Measurements from ENCODE around the gene ACADSB.

GRCh38 chr10:122984708-122985107 lies 24.1 kb upstream of the ACADSB start:
- TF ChIP-seq, protein P1, sequence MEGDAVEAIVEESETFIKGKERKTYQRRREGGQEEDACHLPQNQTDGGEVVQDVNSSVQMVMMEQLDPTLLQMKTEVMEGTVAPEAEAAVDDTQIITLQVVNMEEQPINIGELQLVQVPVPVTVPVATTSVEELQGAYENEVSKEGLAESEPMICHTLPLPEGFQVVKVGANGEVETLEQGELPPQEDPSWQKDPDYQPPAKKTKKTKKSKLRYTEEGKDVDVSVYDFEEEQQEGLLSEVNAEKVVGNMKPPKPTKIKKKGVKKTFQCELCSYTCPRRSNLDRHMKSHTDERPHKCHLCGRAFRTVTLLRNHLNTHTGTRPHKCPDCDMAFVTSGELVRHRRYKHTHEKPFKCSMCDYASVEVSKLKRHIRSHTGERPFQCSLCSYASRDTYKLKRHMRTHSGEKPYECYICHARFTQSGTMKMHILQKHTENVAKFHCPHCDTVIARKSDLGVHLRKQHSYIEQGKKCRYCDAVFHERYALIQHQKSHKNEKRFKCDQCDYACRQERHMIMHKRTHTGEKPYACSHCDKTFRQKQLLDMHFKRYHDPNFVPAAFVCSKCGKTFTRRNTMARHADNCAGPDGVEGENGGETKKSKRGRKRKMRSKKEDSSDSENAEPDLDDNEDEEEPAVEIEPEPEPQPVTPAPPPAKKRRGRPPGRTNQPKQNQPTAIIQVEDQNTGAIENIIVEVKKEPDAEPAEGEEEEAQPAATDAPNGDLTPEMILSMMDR (IDR thresholded peaks at IDR 0.05; ENCODE audit: low read depth, low read length): no peak
- no peak for TF ChIP-seq POLR2A (IDR thresholded peaks at IDR 0.05; ENCODE audit: extremely low read depth, insufficient read length)

Data from NB4 (cell line).